ENCODE data around the gene VAMP4.

VAMP4 gene

DNA sequence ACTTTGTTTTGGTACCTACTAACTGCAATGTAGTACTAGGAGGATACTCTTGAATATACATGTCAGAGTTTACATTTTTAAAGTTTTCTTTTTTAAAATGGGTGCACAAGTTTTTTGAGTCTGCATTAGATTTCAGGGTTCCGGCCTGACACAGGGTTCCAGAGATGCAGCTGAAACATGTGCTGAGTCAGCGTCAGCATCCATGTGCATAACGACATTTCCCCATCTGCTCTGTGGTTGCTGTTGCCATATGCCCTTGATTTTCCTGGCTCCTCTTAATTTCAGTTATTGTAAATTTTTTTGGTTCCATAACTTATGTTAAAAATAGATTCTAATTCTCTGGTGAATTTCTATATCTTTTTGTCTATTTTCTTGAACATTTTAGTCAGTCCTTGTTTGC lies 27.3 kb upstream of the VAMP4 start:
- no peak overlapping the region for H3K4me3 ChIP-seq (replicated peaks; ENCODE audit: low read depth, low read length)
- TF ChIP-seq, protein P1, sequence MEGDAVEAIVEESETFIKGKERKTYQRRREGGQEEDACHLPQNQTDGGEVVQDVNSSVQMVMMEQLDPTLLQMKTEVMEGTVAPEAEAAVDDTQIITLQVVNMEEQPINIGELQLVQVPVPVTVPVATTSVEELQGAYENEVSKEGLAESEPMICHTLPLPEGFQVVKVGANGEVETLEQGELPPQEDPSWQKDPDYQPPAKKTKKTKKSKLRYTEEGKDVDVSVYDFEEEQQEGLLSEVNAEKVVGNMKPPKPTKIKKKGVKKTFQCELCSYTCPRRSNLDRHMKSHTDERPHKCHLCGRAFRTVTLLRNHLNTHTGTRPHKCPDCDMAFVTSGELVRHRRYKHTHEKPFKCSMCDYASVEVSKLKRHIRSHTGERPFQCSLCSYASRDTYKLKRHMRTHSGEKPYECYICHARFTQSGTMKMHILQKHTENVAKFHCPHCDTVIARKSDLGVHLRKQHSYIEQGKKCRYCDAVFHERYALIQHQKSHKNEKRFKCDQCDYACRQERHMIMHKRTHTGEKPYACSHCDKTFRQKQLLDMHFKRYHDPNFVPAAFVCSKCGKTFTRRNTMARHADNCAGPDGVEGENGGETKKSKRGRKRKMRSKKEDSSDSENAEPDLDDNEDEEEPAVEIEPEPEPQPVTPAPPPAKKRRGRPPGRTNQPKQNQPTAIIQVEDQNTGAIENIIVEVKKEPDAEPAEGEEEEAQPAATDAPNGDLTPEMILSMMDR (IDR thresholded peaks at IDR 0.05; ENCODE audit: low read depth, low read length, missing control alignments): no peak
- no peak for DNase-seq (ENCODE audit: extremely low read depth, low read depth)

DNA sequence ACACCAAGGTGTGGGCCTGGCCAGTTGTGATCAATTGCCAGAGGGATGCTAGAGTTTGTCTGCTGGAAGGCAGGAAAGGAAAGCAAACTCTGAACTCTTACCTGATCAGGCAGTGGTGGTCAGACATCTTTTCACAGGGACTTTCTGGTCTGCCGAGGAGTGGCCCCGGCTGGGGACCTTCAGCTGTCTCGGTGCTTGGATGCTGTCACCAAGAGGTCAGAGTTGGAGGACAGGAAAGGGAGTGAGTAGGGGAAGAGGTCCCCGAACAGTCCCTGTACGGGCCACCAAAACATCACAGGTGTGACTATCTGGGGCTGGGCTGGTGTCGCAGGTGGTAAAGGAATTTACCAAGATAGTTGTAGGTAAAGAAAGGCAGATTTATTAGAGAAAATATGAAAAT lies 21.9 kb upstream of the VAMP4 start:
- no peak overlapping the region for H3K4me3 ChIP-seq (replicated peaks; ENCODE audit: low read depth, low read length)
- TF ChIP-seq, protein P1 (IDR thresholded peaks at IDR 0.05; ENCODE audit: low read depth, low read length, missing control alignments): no peak
- DNase-seq (ENCODE audit: extremely low read depth, low read depth): no peak

DNA sequence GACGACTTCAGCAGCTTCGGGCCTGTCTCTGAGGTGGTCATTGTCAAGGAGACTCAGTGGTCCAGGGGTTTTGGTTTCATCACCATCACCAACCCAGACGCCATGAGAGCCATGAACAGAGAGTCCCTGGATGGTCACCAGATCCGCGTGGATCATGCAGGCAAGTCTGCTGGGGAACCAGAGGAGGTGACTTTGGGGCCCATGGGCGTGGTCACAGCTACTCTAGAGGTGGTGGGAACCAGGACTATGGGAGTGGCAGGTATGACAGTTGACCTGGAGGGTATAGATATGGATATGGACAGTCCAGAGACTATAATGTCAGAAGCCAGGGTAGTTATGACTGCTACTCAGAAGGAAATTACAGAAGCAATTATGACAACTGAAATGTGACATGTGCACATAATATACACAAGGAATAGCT lies 20.3 kb upstream of the VAMP4 start:
- no peak overlapping the region for H3K4me3 ChIP-seq (replicated peaks; ENCODE audit: low read depth, low read length)
- no peak for DNase-seq (ENCODE audit: extremely low read depth, low read depth)
- TF ChIP-seq, protein P1 (IDR thresholded peaks at IDR 0.05; ENCODE audit: low read depth, low read length, missing control alignments): no peak

DNA sequence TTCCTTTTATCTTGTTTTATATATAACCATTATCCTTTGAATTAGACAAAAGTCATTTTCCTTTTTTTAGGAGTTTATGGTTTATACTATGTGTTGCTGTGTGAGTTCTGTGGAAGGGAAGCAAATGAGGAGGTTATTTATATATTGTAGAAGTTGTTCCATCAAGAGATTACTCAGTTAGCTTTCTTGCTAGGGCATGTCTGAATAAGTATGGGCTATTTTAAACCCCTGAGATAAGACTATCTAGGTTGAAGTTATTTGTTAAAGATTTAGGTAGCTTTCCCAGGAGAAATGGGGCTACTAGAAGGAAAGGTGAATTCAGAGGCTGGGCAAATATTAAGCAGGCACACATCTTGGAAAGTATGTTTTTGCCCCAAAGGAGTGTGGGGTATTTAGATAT lies 16.1 kb upstream of the VAMP4 start:
- H3K4me3 ChIP-seq (replicated peaks; ENCODE audit: low read depth, low read length): no peak overlapping the region
- TF ChIP-seq, protein P1 (IDR thresholded peaks at IDR 0.05; ENCODE audit: low read depth, low read length, missing control alignments): no peak
- DNase-seq (ENCODE audit: extremely low read depth, low read depth): no peak

DNA sequence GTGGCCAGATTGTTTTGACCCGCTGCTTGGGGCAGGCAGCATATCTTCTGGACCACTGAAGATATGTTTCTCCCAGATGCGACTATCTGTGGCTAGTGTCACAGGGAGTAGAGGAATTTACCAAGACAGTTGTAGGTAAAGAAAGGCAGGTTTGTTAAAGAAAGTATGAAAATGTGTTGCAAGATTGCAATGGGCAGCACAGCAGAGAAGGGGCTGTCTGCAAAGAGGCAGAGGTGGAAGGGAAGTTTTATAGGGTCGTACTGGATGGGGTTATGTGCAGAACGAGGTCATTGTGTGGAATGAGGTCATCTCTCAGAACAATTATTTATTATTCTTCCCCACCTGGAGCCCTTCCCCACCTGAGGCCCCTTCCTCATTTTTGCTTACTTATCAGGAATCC lies 15.0 kb upstream of the VAMP4 start:
- TF ChIP-seq, protein P1 (IDR thresholded peaks at IDR 0.05; ENCODE audit: low read depth, low read length, missing control alignments): no peak
- no peak for DNase-seq (ENCODE audit: extremely low read depth, low read depth)
- no peak overlapping the region for H3K4me3 ChIP-seq (replicated peaks; ENCODE audit: low read depth, low read length)

DNA sequence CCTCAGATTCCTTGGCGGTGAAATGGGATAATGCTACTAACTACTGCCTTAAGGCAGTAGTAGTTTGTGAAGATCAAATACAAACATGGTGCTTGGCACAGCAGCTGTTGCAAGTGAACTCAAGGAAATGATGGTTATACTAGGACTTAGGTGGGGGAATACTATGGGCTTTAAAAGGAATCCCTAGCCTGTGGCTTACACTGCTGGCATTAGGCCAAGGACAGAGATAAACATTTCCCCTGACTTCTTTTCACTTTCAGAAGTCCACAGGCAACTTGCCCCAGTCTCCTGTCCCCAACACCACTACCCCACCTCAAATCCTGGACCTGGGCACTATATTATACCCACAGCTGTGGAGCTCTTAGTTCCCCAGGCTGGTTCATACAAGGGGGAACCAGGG lies 13.1 kb upstream of the VAMP4 start:
- TF ChIP-seq, protein P1 (IDR thresholded peaks at IDR 0.05; ENCODE audit: low read depth, low read length, missing control alignments): no peak
- no peak overlapping the region for H3K4me3 ChIP-seq (replicated peaks; ENCODE audit: low read depth, low read length)
- no peak for DNase-seq (ENCODE audit: extremely low read depth, low read depth)

DNA sequence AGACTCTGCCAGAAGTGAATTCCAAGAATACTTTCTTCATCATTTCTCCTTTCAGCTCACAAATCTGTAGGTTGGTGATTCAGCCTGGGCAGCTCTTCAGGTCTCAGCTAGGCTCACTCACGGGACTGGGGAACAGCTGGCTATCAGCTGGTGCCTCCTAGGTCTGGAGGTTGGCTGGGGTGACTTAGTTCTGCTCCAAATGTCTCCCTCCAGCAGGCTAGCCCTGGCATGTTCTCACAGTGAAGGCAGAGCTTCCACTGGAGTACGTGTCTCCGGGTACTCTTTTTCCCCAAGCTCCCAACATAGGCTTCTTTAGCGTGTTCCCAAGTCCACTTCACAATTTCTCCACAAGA lies 12.5 kb upstream of the VAMP4 start:
- TF ChIP-seq, protein P1 (IDR thresholded peaks at IDR 0.05; ENCODE audit: low read depth, low read length, missing control alignments): no peak
- peak; percentile 77 for DNase-seq (ENCODE audit: extremely low read depth, low read depth)
- H3K4me3 ChIP-seq (replicated peaks; ENCODE audit: low read depth, low read length): no peak overlapping the region
